ENCODE results near the gene ZNF845.
"Not testable (repeated sequence)": the region's sequence is repeated elsewhere in the genome, so short reads cannot be mapped to it uniquely, and the experiment has no call there.

Gene ZNF845

DNA sequence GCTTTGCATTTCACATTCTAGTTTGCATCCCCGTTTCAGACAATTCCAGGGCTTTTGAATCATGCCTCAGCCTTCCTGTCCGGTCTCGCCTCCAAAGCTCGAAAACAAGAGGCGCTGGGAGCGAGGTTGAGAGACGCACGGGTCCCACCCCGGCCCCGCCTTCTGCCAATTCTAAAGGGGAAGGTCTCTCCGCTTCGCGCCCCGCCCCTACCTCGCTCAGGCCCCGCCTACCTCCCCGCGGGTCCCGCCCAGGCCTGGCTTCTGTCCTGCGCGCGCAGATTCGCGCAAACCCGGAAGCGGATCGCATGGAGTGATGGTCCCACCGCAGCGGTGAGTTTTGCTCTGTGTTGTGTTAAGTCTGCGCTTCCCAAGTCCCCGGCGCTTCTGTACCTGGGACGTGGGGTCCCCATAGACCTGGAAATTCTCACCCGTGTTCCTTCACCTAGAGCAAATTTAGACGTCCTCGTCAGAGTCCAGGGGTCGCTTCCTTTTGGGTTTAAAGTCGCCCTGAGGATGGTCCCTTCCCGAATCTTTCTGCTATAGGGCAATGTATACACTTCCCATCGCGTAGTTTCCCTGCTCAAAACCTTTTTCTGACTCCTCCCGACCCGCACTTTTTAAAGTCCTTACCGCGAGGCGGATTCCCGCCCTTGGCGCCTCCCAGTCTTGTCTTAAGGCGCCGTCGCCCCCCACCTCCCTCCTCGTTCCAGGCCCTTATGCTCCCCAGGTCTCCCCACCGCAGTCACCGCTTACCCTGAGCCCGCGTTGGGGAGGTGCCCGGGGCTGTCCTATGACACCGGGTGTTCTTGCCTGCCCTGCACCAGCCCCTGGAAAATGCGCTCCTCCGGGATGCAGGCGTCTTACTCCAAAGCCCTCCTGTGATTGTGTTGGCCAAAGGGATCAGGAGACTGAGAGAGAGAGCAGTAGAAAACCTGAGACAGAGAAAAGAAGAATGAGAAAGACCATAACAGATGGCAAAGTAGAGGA is at the start of gene ZNF845:
TSS of gene ZNF845 (plus strand) at position 287 of the 987 bp plus-strand sequence. CDS start 7,559 bp downstream, outside the sequence.
- DNase-seq (ENCODE audit: low read depth in 2 of 2) = peak; percentile 82 to 91

DNA sequence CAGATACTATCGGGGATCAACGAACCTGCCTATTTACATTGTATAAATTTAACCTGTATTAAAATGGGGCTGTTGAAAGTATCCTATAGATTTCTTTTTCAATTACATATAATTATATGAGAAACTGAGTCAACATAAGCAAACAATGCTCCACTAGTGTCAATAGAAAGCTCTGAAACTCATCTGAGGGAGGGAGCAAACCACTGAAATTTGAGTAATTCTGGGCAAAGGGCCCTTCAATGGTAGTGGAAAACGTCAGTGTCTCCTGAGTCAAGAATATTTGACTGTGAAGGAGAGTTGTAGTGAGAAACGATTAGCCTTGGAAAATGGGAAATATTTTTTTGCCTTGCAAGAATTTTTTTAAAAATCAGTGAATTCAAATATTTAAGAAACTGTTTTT is 48.5 kb upstream of the ZNF845 start:
- no peak for DNase-seq (ENCODE audit: low read depth in 2 of 2)

GRCh38 chr19:53290758-53291549 is 42.6 kb upstream of the ZNF845 start:
- DNase-seq (ENCODE audit: low read depth in 2 of 2) = no peak

DNA sequence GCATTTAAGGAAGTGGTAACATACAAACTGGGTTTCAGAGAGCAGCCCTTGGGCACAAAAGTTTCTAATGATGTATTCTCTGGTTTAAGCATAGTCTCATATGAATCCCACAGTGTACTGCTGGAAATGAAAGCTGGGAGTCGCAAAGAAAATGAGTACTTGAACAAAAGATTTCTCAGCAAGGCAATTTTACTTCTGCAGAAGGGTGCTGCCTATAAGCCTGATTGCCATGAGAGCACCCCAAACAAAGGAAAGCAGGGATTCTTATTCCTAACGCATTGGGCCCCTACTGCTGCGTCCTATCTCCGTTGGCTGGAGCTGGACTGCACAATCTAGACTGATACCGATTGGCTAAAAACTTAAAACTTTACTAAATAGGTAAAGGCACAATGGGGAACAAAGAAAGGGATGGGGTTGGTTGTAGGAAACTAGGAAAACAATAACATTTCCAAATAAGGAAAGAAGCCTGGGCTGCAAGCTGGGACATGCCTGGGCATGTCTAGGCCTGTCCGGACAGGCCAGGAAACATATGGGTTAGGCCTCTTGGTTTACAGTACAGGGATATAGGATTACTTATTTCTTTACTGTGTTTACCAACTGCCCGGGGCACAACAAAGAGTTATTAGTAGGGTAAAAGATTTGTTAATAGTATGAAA is 38.6 kb upstream of the ZNF845 start:
- DNase-seq (ENCODE audit: low read depth in 2 of 2) = no peak

- not testable (repeated sequence) for DNase-seq (ENCODE audit: low read depth in 2 of 2)
Observed at GRCh38 chr19:53301341-53301740, 32.2 kb upstream of the ZNF845 start.

GRCh38 chr19:53308339-53308811 is 25.2 kb upstream of the ZNF845 start:
- peak in 1 of 2 donors; percentile 1 for DNase-seq (ENCODE audit: low read depth in 2 of 2)

DNA sequence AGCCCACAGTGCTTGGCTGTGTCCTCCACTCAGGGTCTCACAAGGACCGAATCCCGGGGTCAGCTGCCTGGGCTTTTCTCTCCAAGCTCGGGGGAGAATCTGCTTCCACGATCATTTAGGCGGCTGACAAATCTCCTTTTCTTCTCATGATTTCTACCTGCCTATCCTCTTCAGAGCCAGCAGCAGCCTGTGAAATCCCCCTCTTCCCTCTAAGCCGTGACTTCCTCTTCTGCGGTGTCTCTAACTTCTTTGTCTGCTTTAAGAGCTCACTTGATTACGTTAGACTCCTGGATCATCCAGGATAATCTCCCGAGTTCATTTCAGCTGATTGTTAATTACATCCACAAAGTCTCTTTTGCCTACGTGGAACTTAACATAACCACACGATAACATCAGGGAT is 22.5 kb upstream of the ZNF845 start:
- no peak for DNase-seq (ENCODE audit: low read depth in 2 of 2)

GRCh38 chr19:53311897-53312296 is 21.7 kb upstream of the ZNF845 start:
- no peak for DNase-seq (ENCODE audit: low read depth in 2 of 2)

DNA sequence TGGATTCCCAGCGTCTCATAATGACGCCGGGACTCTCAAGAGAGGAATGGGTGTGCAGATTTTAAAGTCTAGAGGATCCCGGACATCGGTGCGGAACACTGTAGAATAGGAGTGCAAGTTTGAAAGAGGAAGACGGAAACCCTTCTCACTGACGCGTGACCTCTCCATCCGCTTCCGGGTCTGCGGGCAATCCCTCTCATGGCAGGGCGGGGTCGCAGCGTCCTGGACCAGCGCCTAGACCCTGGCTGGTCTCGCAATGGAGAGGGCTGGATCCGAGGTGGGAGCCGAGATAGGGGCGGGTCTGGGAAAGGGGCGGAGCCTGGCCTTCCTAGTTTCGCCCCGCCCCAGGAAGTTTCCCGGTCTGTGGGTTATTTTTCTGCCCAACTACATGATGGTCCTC is 4.6 kb upstream of the ZNF845 start:
- DNase-seq (ENCODE audit: low read depth in 2 of 2) = no peak

GRCh38 chr19:53332484-53332883 is 1.1 kb upstream of the ZNF845 start:
- no peak for DNase-seq (ENCODE audit: low read depth in 2 of 2)

GRCh38 chr19:53333066-53333462 is 485 bp upstream of the ZNF845 start:
- peak in 1 of 2 donors; percentile 12 for DNase-seq (ENCODE audit: low read depth in 2 of 2)

DNA sequence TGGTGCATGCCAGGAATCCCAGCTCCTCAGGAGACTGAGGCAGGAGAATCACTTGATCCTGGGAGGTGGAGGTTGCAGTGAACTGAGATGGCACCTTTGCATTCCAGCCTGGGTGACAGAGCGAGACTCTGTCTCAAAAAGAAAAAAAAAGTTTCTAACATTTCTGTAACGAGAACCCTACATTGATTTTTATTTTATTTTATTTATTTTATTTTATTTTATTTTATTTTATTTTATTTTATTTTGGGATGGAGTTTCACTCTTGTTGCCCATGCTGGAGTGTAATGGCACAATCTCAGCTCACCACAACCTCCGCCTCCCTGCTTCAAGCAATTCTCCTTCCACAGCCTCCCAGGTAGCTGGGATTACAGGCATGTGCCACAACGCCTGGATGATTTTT is 10.9 kb downstream of the ZNF845 start:
- not testable (repeated sequence) for DNase-seq (ENCODE audit: low read depth in 2 of 2)

- DNase-seq (ENCODE audit: low read depth in 2 of 2) = no peak
Observed at GRCh38 chr19:53355739-53356138, 22.2 kb downstream of the ZNF845 start.

DNA sequence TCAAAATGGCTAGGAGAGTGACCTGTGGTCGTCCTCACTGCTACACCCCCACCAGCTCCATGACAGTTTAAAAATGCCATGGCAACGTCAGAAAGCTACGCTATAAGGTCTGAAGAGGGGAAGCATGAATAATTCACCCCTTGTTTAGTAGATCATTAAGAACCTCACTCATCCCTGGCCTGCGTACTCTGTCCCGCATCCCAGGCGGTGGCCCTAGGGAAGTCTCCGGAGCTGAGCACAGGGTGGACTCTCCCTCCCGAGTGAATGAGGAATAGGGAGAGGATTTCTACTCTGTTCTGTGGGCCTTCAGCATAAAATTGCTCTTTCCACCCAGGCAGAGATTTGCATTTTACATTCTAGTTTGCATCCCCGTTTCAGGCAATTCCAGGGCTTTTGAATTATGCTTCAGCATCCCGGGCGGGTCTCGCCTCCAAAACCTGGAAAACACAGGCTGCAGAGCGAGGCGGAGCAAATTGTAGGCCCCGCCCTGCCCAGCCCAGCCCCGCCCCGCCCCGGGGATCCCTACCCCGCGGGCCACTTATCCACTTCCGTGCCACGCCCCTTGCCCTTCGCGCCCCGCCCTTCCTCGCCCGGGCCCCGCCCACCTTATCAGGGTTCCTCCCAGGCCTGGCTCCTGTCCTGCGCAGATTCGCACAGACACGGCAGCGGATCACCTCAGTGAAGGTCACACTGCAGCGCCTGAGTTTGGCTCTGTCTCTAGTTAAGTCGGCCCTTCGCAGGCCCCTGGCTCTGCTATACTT is 24.5 kb downstream of the ZNF845 start:
- no peak for DNase-seq (ENCODE audit: low read depth in 2 of 2)

DNA sequence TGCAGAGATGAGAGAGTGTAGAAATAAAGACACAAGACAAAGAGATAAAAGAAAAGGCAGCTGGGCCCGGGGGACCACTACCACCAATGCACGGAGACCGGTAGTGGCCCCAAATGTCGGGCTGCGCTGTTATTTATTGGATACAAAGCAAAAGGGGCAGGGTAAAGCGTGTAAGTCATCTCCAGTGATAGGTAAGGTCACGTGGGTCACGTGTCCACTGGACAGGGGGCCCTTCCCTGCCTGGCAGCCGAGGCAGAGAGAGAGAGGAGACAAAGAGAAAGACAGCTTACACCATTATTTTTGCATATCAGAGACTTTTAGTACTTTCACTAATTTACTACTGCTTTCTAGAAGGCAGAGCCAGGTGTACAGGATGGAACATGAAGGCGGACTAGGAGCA is 26.5 kb downstream of the ZNF845 start:
- not testable (repeated sequence) for DNase-seq (ENCODE audit: low read depth in 2 of 2)

- peak; percentile 87 to 91 for DNase-seq (ENCODE audit: low read depth in 2 of 2)
Observed at GRCh38 chr19:53365134-53365898, 31.8 kb downstream of the ZNF845 start, which contains the start of gene ZNF525. ZNF525 (plus strand) TSS chr19:53365705; CDS start chr19:53372282, 6,577 bp downstream.

DNA sequence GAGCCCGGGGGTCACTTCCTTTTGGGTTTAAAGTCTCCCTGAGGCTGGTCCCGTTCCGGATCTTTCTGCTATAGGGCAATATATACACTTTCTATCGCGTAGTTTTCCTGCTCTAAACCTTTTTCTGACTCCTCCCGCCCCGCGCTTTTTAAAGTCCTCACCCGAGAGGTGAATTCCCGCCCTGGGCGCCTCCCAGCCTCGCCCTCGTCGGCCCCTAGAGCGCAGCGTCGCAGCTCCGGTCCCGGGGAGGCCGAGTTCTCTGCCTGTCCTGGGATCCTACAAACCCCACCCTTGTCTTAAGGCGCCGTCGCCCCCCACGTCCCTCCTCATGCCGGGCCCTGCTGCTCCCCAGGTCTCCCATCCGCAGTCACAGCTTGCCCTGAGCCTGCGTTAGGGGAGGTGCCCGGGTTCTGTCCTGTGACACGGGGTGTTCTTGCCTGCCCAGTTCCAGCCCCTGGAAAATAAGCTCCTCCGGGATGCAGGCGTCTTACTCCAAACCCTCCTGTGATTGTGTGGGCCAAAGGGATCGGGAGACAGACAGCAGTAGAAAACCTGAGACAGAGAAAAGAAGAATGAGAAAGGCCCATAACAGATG is 32.4 kb downstream of the ZNF845 start:
- DNase-seq (ENCODE audit: low read depth in 2 of 2) = peak; percentile 14 to 17

- DNase-seq (ENCODE audit: low read depth in 2 of 2) = no peak
Observed at GRCh38 chr19:53372196-53372595, 38.6 kb downstream of the ZNF845 start.

GRCh38 chr19:53374288-53374687 is 40.7 kb downstream of the ZNF845 start:
- no peak for DNase-seq (ENCODE audit: low read depth in 2 of 2)

GRCh38 chr19:53374743-53375142 is 41.2 kb downstream of the ZNF845 start:
- no peak for DNase-seq (ENCODE audit: low read depth in 2 of 2)
